Sciatic nerve (tissue), 2 donors: ENCODE results near the gene HOXA10. TPM values are rescaled to one million over a fixed set of nuclear protein-coding genes. Genes with fewer than 3 reads are reported as not detected.

Experiments used
- ATAC-seq: fragments of 200-7000 bp; cut with Tn5 transposase; one replicate; pipeline ENCODE4 v1.9.1; 2020; ENCODE audit warnings: mild to moderate bottlenecking, moderate library complexity
- DNase-seq: peaks from one replicate; pipeline ENCODE4 v3.0.0-alpha.2; 2020; ENCODE audit warnings: low spot score
- intact Hi-C: fragments of 100-400 bp; cut with DNase I; formaldehyde crosslinking; loops from one replicate; pipeline ENCODE4 v1.14.2; 2022
- total RNA-seq: library from RNA; stranded (reverse); fragmentation: NEBNext Ultra II Directional; extraction: Animal tissue kit (Norgen Biotek cat#: 25700); gene quantifications from one replicate; pipeline ENCODE4 v1.2.1, GENCODE V29; 2021
- donor health status: DM: no; HTN: no; CAD: no.
- donor health status: DM: no; HTN: no; CAD: no.

The HOXA10 gene
- total RNA-seq, result 11.2 TPM

- DNase-seq, result peak; percentile 83
- intact Hi-C loops, result no loop called here
- peak; percentile 31 for ATAC-seq
Measured at GRCh38 chr7:27173956-27174873, at the start of gene HOXA10. Gene HOXA10, minus strand, starts transcription at chr7:27174320. Its CDS starts 14 bp downstream, at chr7:27174306.

DNA sequence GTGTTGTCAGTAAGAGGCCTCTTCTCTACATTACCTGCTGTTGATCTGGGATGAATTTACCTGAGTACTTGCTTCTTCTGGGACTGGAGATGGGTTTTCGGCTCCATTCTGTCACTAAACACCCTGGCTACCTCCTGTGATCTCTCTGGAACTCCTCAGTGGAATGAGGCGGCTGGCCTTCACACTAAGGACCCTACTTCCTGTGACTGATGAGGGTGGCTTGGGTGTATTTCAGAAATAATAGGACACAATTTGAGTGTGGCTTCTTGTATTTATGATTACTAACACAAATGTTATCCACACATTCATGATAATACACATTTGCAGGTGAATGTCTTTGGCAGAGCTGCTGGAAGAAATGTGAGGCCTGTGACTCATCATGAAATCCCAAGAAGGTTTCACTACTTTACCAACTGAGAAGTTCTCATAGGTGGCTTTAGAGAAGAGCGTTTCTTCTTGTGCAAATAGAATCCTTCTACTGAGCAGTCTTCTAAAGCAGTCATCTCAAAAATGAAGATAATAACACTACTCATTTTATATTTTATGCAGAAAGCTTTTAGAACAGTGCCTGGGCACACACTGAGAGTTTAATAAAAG lies 47.2 kb upstream of the HOXA10 start:
- DNase-seq (no peak), ATAC-seq (no peak)
- intact Hi-C loops, result no loop called here

DNA sequence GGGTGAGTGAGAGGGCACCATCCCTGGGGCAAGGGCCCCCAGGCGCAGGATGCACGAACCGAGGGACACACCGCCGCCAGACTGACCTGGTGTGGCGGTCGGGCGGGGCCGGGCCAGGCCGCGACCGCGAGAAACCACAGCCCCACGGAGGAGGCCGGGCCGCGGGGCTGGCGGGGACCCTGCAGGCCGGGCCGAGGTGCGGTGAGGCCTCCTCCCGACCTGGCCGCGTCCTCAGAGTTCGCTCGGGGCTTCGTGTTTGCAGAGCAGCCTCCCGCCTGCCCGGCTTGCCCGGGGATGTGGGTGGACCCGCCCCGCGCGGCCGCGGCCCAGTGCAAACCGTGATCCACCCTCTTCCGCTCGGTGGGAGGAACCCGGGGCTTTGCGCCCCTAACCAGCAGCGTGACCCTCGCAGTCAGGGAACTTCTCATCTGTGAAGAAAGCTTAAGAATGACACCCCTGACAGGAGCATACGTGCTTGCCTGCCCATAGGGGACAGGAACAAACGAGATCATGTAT lies 46.4 kb upstream of the HOXA10 start:
- no peak for DNase-seq
- intact Hi-C loops, result no loop called here
- no peak for ATAC-seq

DNA sequence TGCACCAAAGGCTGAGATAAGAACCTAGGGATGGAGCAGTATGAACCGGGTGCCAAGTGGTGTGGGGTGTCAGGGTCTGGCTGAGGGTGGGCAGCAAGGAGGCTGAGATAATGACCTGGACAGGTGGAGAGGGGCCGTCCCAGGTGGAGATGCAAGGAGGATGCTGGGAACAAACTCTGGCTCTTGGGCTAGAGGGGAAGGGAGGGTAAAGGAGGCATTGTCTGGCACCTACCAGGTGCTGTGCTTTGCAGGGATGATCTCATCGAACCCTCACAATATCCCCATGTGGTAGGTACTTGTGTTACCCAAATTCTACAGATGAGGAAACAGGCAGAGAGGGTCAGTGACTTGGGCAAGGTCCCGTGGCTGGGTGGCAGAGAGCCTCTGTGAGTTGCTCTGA lies 45.7 kb upstream of the HOXA10 start:
- intact Hi-C loops, result loop anchor here (10.0 kb wide), 1 partner anchor 355 kb away; no protein-coding TSS in a partner anchor
- DNase-seq (no peak), ATAC-seq (no peak)

- intact Hi-C loops, result loop anchor here (10.0 kb wide), 1 partner anchor 357 kb away; no protein-coding TSS in a partner anchor
- no peak for ATAC-seq
- no peak for DNase-seq
Measured at GRCh38 chr7:27217951-27218350, 43.8 kb upstream of the HOXA10 start.

DNA sequence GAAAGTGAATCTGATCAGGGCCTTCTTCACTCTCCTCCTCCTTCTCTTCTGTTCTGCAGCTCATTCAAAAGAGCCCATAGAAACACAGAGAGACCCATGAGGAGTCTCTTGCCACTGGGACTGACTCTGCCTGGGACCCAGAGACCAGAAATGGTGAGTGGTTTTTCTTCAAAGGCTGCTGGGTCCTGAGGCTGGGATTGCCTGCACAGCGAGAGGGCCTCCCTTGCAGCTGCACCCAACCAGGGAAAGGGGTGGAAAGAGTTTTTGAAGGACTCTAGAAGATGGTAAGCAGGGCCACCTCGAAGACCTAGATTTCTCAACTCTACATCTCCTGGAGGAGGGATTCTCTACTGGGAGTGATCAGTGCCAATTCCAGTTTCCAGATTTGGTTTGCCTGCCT lies 41.2 kb upstream of the HOXA10 start:
- ATAC-seq, result no peak
- DNase-seq, result no peak
- intact Hi-C loops, result loop anchor here (10.0 kb wide), 1 partner anchor 359 kb away; no protein-coding TSS in a partner anchor

GRCh38 chr7:27214239-27214950 lies 40.3 kb upstream of the HOXA10 start:
- no peak for DNase-seq
- ATAC-seq, result no peak
- intact Hi-C loops, result loop anchor here (10.0 kb wide), 1 partner anchor 360 kb away; no protein-coding TSS in a partner anchor

- no peak for ATAC-seq
- DNase-seq, result no peak
- intact Hi-C loops, result loop anchor here (10.0 kb wide), 1 partner anchor 361 kb away; no protein-coding TSS in a partner anchor
Measured at GRCh38 chr7:27213433-27214238, 39.5 kb upstream of the HOXA10 start.

DNA sequence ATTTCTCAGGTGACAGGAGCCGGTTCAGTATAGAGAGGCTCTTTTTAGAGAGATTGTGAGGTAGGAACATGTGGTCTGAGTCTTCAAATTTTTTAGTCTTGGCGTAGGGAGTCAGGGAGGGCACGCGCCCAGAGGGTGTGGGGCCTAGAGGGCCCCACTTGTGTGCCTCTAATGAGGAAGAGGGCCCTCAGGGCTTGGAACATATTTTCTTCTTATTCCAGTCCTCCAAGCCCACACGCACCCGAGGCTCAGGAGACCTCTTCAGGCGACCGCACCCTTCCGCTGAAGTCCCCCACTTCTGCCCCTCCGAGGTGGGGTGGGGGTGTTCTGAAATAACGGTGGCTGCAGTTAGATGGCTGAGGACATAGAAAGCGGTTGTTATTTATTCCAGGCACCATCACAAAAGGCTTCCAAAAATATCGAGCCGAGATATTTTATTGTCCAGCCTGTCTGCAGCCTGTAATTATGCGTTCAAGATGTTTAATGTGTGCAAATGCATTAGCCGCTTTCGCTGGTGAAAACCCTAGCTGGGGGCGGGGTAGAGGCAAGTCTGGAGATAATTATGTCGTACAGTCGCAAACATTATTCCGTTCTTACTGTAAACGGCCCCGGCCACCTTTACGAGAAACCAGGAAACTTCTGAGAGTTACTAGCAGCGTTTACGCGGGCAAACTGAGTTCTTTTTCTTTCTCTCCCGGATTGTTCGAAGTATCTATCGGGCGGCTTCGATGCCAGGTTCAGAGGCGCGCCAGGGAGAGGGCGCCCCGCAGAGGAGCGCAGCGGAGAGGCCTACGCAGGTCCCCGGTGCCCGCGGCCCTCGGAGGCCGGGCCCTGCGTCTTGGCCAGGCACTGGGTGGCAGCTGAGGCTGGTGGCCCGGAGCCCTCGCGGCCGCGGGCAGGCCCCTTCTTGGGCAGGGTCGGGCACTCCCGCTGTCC lies 38.6 kb upstream of the HOXA10 start:
- ATAC-seq, result no peak
- no peak for DNase-seq
- intact Hi-C loops, result loop anchor here (10.0 kb wide), 1 partner anchor 362 kb away; no protein-coding TSS in a partner anchor

- ATAC-seq (no peak), DNase-seq (no peak)
- intact Hi-C loops, result loop anchor here (10.0 kb wide), 1 partner anchor 363 kb away; no protein-coding TSS in a partner anchor
Measured at GRCh38 chr7:27211764-27212204, 37.7 kb upstream of the HOXA10 start.

DNA sequence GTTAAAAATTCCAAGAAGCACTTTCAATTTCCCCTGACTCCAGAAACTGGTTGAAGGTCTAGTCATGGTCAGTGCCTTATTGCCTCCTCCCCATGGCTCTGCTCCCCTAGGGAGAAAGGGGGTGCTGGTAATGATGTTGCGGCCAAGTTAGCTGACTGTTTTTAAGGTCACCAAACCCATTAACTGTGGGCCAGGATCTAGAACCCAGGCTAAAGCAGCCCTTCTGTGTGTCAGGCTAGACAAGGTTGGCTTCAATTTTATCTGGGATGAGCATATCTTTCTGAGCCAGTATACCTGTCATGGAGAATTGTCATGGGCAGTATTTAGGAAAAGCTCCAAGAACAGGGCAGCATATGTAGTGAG lies 36.9 kb upstream of the HOXA10 start:
- intact Hi-C loops, result loop anchor here (10.0 kb wide), 1 partner anchor 364 kb away; no protein-coding TSS in a partner anchor
- ATAC-seq (no peak), DNase-seq (no peak)

DNA sequence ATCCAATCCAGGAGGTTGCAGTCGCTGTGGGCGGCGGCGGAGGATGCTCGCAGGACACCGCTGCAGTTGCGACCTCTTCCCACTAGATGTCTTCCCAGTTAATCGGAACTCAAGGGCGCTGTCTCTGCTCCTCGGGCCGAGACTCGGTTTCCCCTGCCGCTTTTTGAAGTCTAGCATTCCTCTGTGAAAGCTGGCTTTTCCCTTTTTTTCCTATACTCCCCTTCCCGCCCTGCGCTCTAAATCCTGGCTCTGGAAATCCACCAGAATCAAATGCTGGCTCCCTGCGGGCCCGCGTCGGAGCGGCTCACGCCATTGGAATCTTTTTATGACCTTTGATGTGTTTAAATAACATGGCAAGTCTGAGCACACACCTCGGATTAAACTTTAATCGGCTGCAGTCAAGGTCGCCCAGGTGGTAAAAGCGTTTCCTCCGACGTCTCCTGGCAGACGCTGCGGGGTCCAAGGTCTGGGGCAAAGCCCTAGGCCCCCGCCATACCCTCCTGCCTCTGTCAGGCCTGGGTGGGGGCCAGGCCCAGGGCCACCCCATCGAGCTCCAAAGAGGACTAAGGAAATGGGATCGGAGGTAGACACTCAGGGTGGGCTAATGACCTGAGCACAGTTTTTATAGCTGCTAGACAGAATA lies 36.4 kb upstream of the HOXA10 start:
- DNase-seq, result peak; percentile 83
- peak; percentile 81 for ATAC-seq
- intact Hi-C loops, result loop anchor here (10.0 kb wide), 1 partner anchor 364 kb away; no protein-coding TSS in a partner anchor

- ATAC-seq (no peak), DNase-seq (no peak)
- intact Hi-C loops, result loop anchor here (10.0 kb wide), 1 partner anchor 365 kb away; no protein-coding TSS in a partner anchor
Measured at GRCh38 chr7:27209933-27210440, 35.9 kb upstream of the HOXA10 start.

DNA sequence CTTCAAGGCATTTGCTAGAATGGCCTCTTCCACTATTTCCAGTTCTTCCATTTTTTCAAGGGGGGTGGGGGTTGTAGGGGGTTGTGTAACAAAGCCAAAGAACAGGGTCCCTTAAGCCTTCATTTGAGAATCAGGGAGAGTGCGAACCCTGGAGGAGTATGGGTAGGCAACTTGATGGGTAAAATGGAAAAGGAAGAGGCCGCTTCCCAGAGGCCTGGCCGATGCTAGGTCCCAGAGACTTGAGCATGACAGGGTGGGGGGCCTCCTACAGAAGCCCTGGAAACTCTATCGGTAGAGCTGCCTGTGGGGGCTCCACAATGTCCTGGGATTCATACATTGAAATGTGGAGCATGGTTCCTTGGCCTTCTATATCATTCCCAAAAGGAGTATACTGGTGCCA lies 34.9 kb upstream of the HOXA10 start:
- intact Hi-C loops, result no loop called here
- no peak for DNase-seq
- no peak for ATAC-seq

DNA sequence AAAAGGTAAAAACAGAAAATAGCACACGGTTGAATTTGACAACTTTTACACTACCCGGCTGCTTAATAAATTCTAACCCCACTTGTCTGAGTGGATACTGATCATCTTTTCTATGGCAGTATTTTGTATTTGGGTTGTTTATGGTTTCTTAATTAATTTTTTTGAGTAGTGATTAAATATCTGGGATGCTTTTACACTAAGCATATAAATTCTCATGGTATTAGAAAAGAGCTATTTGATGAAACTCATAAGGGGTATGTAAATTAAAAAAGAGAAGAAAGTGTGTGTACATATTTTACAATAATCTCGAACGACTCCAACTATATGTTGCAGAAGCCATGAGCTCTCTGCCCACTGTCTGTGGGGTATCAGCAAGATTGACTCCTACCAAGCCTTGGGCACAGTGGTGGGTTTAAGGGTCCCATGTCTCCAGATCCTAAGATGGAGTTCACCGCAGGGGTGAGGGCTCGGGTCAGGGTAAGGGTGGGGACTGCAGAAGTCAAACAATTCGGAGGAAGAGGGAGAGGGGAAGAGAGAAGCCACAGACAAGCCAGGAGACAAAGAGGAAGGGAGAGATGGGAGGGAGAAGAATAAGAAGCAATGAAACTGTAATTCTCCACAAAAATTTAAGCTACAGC lies 33.3 kb upstream of the HOXA10 start:
- no peak for ATAC-seq
- no peak for DNase-seq
- intact Hi-C loops, result no loop called here
